HCT116 (cell line): ENCODE measurements around the gene SYNGAP1.

Experiments
- CEBPB ChIP-seq: IDR thresholded peaks from 2 replicates; pipeline ENCODE4 v1.6.1; 2012; ENCODE audit warnings: low read depth
- EZH2 ChIP-seq: fragments of 200-600 bp; sonication (generic); IDR thresholded peaks from 2 replicates; pipeline ENCODE4 v1.6.1; 2017; ENCODE audit warnings: antibody characterized with exemption, mixed run types
- EZH2phosphoT487 ChIP-seq: fragments of 200-600 bp; IDR thresholded peaks from 2 replicates; pipeline ENCODE4 v1.6.1; 2018; ENCODE audit warnings: antibody characterized with exemption, borderline replicate concordance
- JUND ChIP-seq: IDR thresholded peaks from 2 replicates; pipeline ENCODE4 v1.6.1; 2012
- POLR2A ChIP-seq: IDR thresholded peaks from 2 replicates; pipeline ENCODE4 v1.7.0; 2011; ENCODE audit warnings: borderline replicate concordance; ENCODE audit not compliant: insufficient read depth, insufficient read length; ENCODE audit errors: extremely low read depth
- POLR2AphosphoS5 ChIP-seq: IDR thresholded peaks from 2 replicates; pipeline ENCODE4 v1.6.1; 2011; ENCODE audit warnings: mild to moderate bottlenecking, low read depth, low read length, moderate library complexity
- REST ChIP-seq: IDR thresholded peaks from 2 replicates; pipeline ENCODE4 v1.6.1; 2012; ENCODE audit warnings: low read depth
- SIN3A ChIP-seq: IDR thresholded peaks from 2 replicates; pipeline ENCODE4 v1.6.1; 2012; ENCODE audit warnings: low read depth
- SRF ChIP-seq: IDR thresholded peaks from 2 replicates; pipeline ENCODE4 v1.6.1; 2012; ENCODE audit warnings: low read depth
- YY1 ChIP-seq: IDR thresholded peaks from 2 replicates; pipeline ENCODE4 v1.6.1; 2011; ENCODE audit warnings: low read length, low read depth, moderate library complexity, mild to moderate bottlenecking; ENCODE audit not compliant: insufficient replicate concordance; ENCODE audit errors: extremely low read depth
- ZNF274 ChIP-seq: fragments of 200-500 bp; sonication (Bioruptor generic); IDR thresholded peaks from 2 replicates; pipeline ENCODE4 v1.6.1; 2014; ENCODE audit warnings: mild to moderate bottlenecking, low read depth, low read length, inconsistent platforms
- TF ChIP-seq, protein P1 (sequence below), 3 experiments: fragments of 200-600 bp in 1 of 3; sonication (generic) in 1 of 3; IDR thresholded peaks in 2 of 3; conservative IDR thresholded peaks in 1 of 3; 2 replicates each; pipeline ENCODE4 v1.5.1; 2012 to 2017; ENCODE audit warnings: low read depth in 2 of 3, low read length in 2 of 3, antibody characterized with exemption in 1 of 3, borderline replicate concordance in 1 of 3, control low read depth in 1 of 3, mild to moderate bottlenecking in 1 of 3, mixed read lengths in 1 of 3, mixed run types in 1 of 3, moderate library complexity in 1 of 3; ENCODE audit not compliant: insufficient read depth in 1 of 3
- TF ChIP-seq, protein P2 (sequence below): IDR thresholded peaks from 2 replicates; pipeline ENCODE4 v1.6.1; 2012

DNA sequence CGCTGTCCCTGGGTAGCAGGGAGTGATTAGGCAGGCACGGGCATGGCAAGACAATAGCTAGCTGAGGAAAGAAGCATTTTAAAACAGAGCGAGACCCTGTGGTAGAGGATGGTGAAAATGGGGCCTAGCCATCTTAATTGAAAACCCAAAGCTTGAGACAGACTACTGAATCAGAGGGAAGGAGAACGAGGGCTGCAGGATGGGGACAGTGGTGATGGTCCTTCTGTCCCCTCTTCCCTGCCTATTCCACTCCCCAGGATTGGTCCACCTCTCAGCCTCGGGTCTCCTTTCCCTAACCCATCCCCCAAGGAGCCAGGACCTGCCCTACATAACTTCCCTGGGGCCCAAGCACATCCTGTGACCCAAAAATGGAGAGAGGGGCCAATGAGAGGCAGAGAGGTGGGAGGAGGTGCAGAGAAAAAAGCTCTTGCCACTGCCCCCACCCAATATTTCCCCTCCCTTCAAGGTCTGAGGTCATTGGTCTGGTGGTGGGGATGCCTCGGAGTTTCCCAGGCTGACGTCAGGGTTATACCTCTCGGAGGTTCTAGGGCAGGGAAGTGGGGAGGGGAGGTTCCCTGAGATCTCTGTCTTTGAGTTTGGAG lies 1.1 kb upstream of the SYNGAP1 start:
- no peak for TF ChIP-seq JUND
- TF ChIP-seq, protein P1, sequence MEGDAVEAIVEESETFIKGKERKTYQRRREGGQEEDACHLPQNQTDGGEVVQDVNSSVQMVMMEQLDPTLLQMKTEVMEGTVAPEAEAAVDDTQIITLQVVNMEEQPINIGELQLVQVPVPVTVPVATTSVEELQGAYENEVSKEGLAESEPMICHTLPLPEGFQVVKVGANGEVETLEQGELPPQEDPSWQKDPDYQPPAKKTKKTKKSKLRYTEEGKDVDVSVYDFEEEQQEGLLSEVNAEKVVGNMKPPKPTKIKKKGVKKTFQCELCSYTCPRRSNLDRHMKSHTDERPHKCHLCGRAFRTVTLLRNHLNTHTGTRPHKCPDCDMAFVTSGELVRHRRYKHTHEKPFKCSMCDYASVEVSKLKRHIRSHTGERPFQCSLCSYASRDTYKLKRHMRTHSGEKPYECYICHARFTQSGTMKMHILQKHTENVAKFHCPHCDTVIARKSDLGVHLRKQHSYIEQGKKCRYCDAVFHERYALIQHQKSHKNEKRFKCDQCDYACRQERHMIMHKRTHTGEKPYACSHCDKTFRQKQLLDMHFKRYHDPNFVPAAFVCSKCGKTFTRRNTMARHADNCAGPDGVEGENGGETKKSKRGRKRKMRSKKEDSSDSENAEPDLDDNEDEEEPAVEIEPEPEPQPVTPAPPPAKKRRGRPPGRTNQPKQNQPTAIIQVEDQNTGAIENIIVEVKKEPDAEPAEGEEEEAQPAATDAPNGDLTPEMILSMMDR (IDR thresholded peaks at IDR 0.05 in 2 of 3, conservative IDR thresholded peaks at IDR 0.05 in 1 of 3; ENCODE audit: borderline replicate concordance in 1 of 3, insufficient read depth in 1 of 3, low read depth in 2 of 3, low read length in 2 of 3) = 0 out of 6 replicates have a peak, but pooled peaks of 1 of the 3 experiments have one; percentile 3
- TF ChIP-seq POLR2A = no peak
- no peak for TF ChIP-seq REST
- TF ChIP-seq POLR2AphosphoS5 = no peak
- no peak for TF ChIP-seq YY1
- TF ChIP-seq EZH2phosphoT487 = no peak
- no peak for TF ChIP-seq CEBPB
- TF ChIP-seq EZH2 = no peak
- no peak for TF ChIP-seq ZNF274
- TF ChIP-seq, protein P2, sequence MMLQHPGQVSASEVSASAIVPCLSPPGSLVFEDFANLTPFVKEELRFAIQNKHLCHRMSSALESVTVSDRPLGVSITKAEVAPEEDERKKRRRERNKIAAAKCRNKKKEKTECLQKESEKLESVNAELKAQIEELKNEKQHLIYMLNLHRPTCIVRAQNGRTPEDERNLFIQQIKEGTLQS = no peak
- TF ChIP-seq SRF = no peak
- no peak for TF ChIP-seq SIN3A
